Neuronal stem cell (in vitro differentiated cells): ENCODE measurements around the gene ABL1.

ENCODE experiments used
- DNase-seq: peaks from one replicate; pipeline ENCODE4 v3.0.0-alpha.2; 2013; ENCODE audit warnings: low spot score
- H2AFZ ChIP-seq: one replicate; pipeline ENCODE4 v1.6.1; 2013; ENCODE audit warnings: mild to moderate bottlenecking, low read length, inconsistent platforms
- H2AK5ac ChIP-seq: 2 replicates; pipeline ENCODE4 v1.6.1; 2013; ENCODE audit warnings: low read depth, mild to moderate bottlenecking, inconsistent platforms, low read length, moderate library complexity, mixed read lengths
- H2BK120ac ChIP-seq: 2 replicates; pipeline ENCODE4 v1.6.1; 2013; ENCODE audit warnings: low read depth, mild to moderate bottlenecking, inconsistent platforms, low read length, moderate library complexity, mixed read lengths
- H2BK12ac ChIP-seq: one replicate; pipeline ENCODE4 v1.6.1; 2013; ENCODE audit warnings: low read length, inconsistent platforms
- H2BK15ac ChIP-seq: 2 replicates; pipeline ENCODE4 v1.6.1; 2013; ENCODE audit warnings: mild to moderate bottlenecking, low read length, inconsistent platforms, mixed read lengths
- H2BK5ac ChIP-seq: one replicate; pipeline ENCODE4 v1.6.1; 2013; ENCODE audit warnings: inconsistent platforms, mild to moderate bottlenecking, low read length, moderate library complexity
- H3K14ac ChIP-seq: one replicate; pipeline ENCODE4 v1.6.1; 2013; ENCODE audit warnings: low read length, inconsistent platforms
- H3K18ac ChIP-seq: 2 replicates; pipeline ENCODE4 v1.6.1; 2013; ENCODE audit warnings: low read length, inconsistent platforms
- H3K23ac ChIP-seq: 2 replicates; pipeline ENCODE4 v1.6.1; 2013; ENCODE audit warnings: low read depth, mild to moderate bottlenecking, mixed read lengths, low read length, inconsistent platforms; ENCODE audit not compliant: poor library complexity
- H3K27ac ChIP-seq: replicated peaks from 3 replicates; pipeline ENCODE4 v1.5.1; 2013; ENCODE audit warnings: low read length, inconsistent platforms
- H3K27me3 ChIP-seq, 3 experiments: 2 replicates each; pipeline ENCODE4 v1.6.1; 2013; ENCODE audit warnings: low read length in 3 of 3, mild to moderate bottlenecking in 2 of 3, inconsistent platforms in 1 of 3, low read depth in 1 of 3, mixed read lengths in 1 of 3, moderate library complexity in 1 of 3; ENCODE audit not compliant: control insufficient read depth in 3 of 3, insufficient read depth in 3 of 3
- H3K36me3 ChIP-seq, 2 donors: replicated peaks in 1 of 2; 2 replicates each; pipeline ENCODE4 v1.6.1; 2013; ENCODE audit warnings: low read length in 2 of 2; ENCODE audit not compliant: control insufficient read depth in 2 of 2, insufficient read depth in 2 of 2
- H3K4ac ChIP-seq: 2 replicates; pipeline ENCODE4 v1.6.1; 2013; ENCODE audit warnings: inconsistent platforms, mild to moderate bottlenecking, low read length, moderate library complexity
- H3K4me1 ChIP-seq, 2 donors: 1 replicate in 1 of 2; 2 replicates in 1 of 2; pipeline ENCODE4 v1.6.1; 2013; ENCODE audit warnings: low read length in 2 of 2, low read depth in 1 of 2; ENCODE audit not compliant: control insufficient read depth in 2 of 2, insufficient read depth in 1 of 2
- H3K4me2 ChIP-seq: one replicate; pipeline ENCODE4 v1.6.1; 2013; ENCODE audit warnings: mild to moderate bottlenecking, low read length, inconsistent platforms; ENCODE audit not compliant: insufficient read depth, poor library complexity, severe bottlenecking
- H3K4me3 ChIP-seq, 2 donors: 2 replicates each; pipeline ENCODE4 v1.5.1; 2013; ENCODE audit warnings: low read length in 2 of 2, mild to moderate bottlenecking in 2 of 2, inconsistent platforms in 1 of 2, moderate library complexity in 1 of 2
- H3K79me1 ChIP-seq: one replicate; pipeline ENCODE4 v1.6.1; 2013; ENCODE audit warnings: low read depth, mild to moderate bottlenecking, inconsistent platforms, low read length, moderate library complexity
- H3K9ac ChIP-seq: one replicate; pipeline ENCODE4 v1.6.1; 2013; ENCODE audit warnings: mild to moderate bottlenecking, low read depth, low read length, inconsistent platforms; ENCODE audit not compliant: poor library complexity
- H3K9me3 ChIP-seq, 2 donors: replicated peaks in 1 of 2; 2 replicates each; pipeline versions ENCODE3 to v1.6.1; 2013; ENCODE audit warnings: low read length in 2 of 2, mild to moderate bottlenecking in 2 of 2, inconsistent platforms in 1 of 2, low read depth in 1 of 2, mixed read lengths in 1 of 2, moderate library complexity in 1 of 2; ENCODE audit not compliant: control insufficient read depth in 2 of 2, insufficient read depth in 1 of 2
- H4K8ac ChIP-seq: one replicate; pipeline ENCODE4 v1.6.1; 2013; ENCODE audit warnings: low read depth, mild to moderate bottlenecking, inconsistent platforms, low read length, moderate library complexity
- H4K91ac ChIP-seq: one replicate; pipeline ENCODE4 v1.6.1; 2013; ENCODE audit warnings: low read length, low read depth, mild to moderate bottlenecking, inconsistent platforms; ENCODE audit not compliant: poor library complexity
- WGBS, 2 donors: extraction: QIAGEN DNeasy Blood & Tissue Kit; methylation state at CpG; one replicate each; pipeline ENCODE4 v1.1.7; 2013; ENCODE audit warnings: missing lambda C conversion rate in 2 of 2, mixed read lengths in 1 of 2; ENCODE audit not compliant: insufficient read length in 2 of 2, insufficient replicate concordance in 1 of 2; ENCODE audit errors: extremely low coverage in 2 of 2; 5-methylcytosine and 5-hydroxymethylcytosine counted together

Gene ABL1

DNA sequence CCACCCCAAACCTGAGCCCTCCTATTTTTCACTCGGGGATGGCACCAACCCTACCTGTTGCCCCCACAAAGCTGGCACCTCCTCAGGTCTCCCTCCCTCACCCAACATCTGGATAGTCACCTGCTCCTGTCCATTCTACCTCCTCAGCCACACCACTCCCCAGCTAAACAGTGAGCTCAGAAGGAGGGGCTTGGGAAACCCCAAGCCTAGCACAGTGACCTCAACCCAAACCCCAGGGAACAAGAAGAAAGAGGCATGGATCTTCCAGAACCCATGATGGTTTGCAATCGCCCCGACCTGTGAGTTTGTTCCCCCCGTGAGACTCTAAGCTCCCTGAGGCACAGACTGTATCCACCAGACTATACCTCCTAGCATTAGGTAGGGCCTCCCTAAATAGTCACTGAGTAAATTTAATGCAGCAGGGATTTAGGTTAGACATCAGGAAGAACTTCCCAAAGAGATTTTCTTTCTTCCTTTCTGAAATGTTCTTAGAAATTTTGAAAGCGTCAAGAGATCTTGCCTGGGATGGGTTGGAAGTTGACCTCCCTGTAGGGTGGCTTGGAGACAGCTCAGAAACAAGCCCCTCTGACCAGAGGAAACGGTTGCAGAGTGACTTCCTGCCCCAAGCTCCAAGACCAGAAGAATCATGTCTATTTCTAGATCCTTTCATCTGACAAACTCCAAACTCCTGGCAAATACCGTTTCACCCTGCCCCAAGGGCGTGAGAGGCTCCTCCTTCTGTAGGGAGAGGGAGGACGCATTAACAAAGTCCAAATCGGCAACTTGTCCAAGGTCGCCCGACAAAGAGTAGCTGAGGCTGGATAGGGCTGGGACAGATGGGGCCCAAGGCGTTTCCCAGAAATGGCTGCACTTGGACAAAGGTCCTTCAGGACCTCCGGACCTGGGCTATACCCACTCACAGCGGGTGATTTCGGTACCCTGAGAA lies 99.9 kb downstream of the ABL1 start:
- Histone ChIP-seq H3K27ac (no peak overlapping the region), H3K4ac (no peak overlapping the region), H4K8ac (no peak overlapping the region), H2BK120ac (no peak overlapping the region), H3K36me3 (no peaks in the 10 kb centered on the region), H3K23ac (peak overlapping the region; percentile 80), H3K4me1 (peaks cover 18 to 19% of the 10 kb centered on the region in 2 donors), H2AFZ (no peak overlapping the region), H2AK5ac (no peak overlapping the region), H3K79me1 (no peaks in the 10 kb centered on the region), H2BK15ac (no peak overlapping the region), H3K4me3 (no peak overlapping the region), H3K27me3 (peaks cover 14 to 66% (median 27%) of the 10 kb centered on the region in 3 experiments), H3K4me2 (no peak overlapping the region), H3K9ac (no peak overlapping the region), H2BK12ac (no peak overlapping the region), H3K18ac (no peak overlapping the region), H3K9me3 (no peaks in the 10 kb centered on the region), H2BK5ac (peak overlapping the region; percentile 55), H3K14ac (no peak overlapping the region), H4K91ac (no peak overlapping the region)
- DNase-seq: no peak
- no CpG with 5 or more reads among the region's 16 CpGs for WGBS, 2 donors

DNA sequence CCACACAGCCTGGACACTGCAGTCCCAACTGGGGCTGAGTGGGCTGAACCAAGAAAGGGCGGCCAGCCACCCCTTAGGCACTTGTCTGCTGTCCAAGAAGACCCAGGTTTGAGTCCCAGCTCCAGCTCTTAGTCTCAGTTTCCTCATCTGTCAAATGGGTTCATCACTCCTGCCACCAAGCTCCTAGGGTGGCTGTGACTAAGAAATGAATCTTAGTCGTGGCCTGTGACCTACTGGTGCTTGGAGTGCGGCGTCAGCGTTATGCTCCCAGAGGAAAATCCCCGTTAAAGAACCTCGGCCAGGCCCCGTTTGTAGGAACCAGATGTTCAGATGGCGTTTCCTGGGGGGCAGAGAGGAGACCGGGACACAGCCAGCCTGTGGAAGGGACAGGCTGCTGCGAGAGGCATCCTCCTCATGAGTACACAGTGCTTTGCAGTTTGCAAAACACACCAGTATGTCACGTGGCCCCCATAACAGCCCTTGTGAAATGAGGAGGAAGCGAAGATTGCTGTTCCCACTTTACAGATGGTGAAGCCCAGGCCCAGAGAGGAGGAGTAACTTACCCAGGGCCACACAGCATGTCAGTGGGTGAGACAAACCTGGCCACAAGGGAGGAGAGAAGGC lies 100.7 kb downstream of the ABL1 start:
- Histone ChIP-seq H4K91ac (no peak overlapping the region), H3K36me3 (no peaks in the 10 kb centered on the region), H3K14ac (no peak overlapping the region), H3K4me3 (no peak overlapping the region), H3K79me1 (no peaks in the 10 kb centered on the region), H3K9ac (no peak overlapping the region), H3K4me2 (no peak overlapping the region), H4K8ac (no peak overlapping the region), H3K23ac (peak overlapping the region; percentile 66), H2AK5ac (peak overlapping the region; percentile 23), H3K4ac (no peak overlapping the region), H3K27me3 (peaks cover 19 to 66% (median 34%) of the 10 kb centered on the region in 3 experiments), H3K4me1 (peaks cover 19 to 20% of the 10 kb centered on the region in 2 donors), H3K9me3 (peaks cover 0 to 3% of the 10 kb centered on the region in 2 donors), H2BK5ac (no peak overlapping the region), H2BK12ac (no peak overlapping the region), H3K18ac (no peak overlapping the region), H3K27ac (no peak overlapping the region), H2AFZ (no peak overlapping the region), H2BK120ac (no peak overlapping the region), H2BK15ac (no peak overlapping the region)
- no CpG with 5 or more reads among the region's 13 CpGs for WGBS, 2 donors
- no peak for DNase-seq

DNA sequence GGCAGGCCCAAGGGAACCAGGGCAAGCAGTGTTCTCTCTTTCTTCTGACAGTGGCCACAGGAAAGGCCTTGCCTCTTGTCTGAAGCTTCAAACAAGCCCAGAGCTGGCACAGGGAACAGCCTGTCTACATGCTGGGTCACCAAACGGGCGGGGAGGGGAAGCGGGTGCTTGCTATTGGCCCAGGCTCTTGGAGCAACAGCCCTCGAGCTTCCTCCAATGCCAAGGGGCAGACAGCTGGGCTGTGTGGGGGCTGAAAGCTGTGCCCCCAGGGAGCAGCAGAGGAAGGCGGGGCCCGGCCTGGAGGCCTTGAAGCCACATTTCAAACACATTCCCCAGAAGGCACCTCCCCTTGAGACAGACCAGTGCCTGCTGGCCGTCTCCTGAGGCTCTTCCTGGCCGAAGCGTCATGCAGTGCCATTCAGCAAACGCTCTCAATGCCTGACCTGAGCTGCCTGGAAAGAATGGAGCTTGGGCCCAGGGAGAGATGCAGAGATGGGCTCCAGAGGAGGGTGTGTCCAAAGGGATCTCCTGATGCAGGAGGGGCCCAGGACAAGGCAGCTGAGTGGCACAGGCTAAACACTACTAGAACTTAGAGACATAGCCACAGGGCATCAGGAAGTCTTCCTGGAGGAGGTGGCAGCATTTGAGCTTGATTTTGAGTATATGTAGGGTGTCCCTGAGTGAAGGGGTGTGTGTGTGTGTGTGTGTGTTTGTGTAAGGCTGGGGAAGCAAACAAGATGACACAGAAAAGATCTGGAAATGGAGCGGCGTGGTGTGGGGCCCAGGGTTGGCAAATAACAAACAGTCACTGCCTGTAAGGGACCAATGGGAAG lies 101.4 kb downstream of the ABL1 start:
- no peak overlapping the region for H3K4me3 ChIP-seq
- no CpG with 5 or more reads among the region's 12 CpGs for WGBS, 2 donors
- H2BK15ac ChIP-seq: no peak overlapping the region
- H3K23ac ChIP-seq: peak overlapping the region; percentile 20
- no peak overlapping the region for H3K18ac ChIP-seq
- no peak overlapping the region for H2BK120ac ChIP-seq
- no peak overlapping the region for H2BK5ac ChIP-seq
- no peaks in the 10 kb centered on the region for H3K79me1 ChIP-seq
- H3K14ac ChIP-seq: no peak overlapping the region
- no peak for DNase-seq
- peaks cover 0 to 3% of the 10 kb centered on the region in 2 donors for H3K9me3 ChIP-seq
- no peak overlapping the region for H4K91ac ChIP-seq
- H3K4me1 ChIP-seq: peaks cover 19 to 21% of the 10 kb centered on the region in 2 donors
- H3K36me3 ChIP-seq: no peaks in the 10 kb centered on the region
- H3K4me2 ChIP-seq: no peak overlapping the region
- no peak overlapping the region for H3K27ac ChIP-seq
- no peak overlapping the region for H4K8ac ChIP-seq
- no peak overlapping the region for H3K9ac ChIP-seq
- peak overlapping the region; percentile 23 for H2AK5ac ChIP-seq
- no peak overlapping the region for H2BK12ac ChIP-seq
- no peak overlapping the region for H3K4ac ChIP-seq
- H2AFZ ChIP-seq: peak overlapping the region; percentile 66
- peaks cover 21 to 67% (median 42%) of the 10 kb centered on the region in 3 experiments for H3K27me3 ChIP-seq
